Kidney epithelial cell (primary cell): ENCODE results near the gene PPP1R12B. TPM values are rescaled to one million over a fixed set of nuclear protein-coding genes. Genes with fewer than 3 reads are reported as not detected.
"Not testable (repeated sequence)": the region's sequence is repeated elsewhere in the genome, so short reads cannot be mapped to it uniquely, and the experiment has no call there.

ENCODE experiments used
- DNase-seq: peaks from one replicate; pipeline ENCODE4 v3.0.0-alpha.2; 2010; ENCODE audit warnings: low read depth
- H3K27me3 ChIP-seq: 2 replicates; pipeline ENCODE4 v1.6.0; 2011; ENCODE audit warnings: low read length; ENCODE audit not compliant: control insufficient read depth, insufficient read depth
- H3K36me3 ChIP-seq: 2 replicates; pipeline ENCODE4 v1.5.1; 2011; ENCODE audit warnings: low read length; ENCODE audit not compliant: control insufficient read depth, insufficient read depth
- H3K4me3 ChIP-seq: 2 replicates; pipeline ENCODE4 v1.5.1; 2011; ENCODE audit warnings: low read depth, mild to moderate bottlenecking, control low read depth, low read length
- CTCF ChIP-seq: IDR thresholded peaks from 2 replicates; pipeline ENCODE4 v1.5.1; 2011; ENCODE audit warnings: mild to moderate bottlenecking, moderate library complexity, low read length, control low read depth, inconsistent platforms; ENCODE audit not compliant: insufficient read depth, poor library complexity, severe bottlenecking
- total RNA-seq: library from RNA; depleted of rRNA; stranded (reverse); fragments of >200 nt; gene quantifications from 2 replicates; pipeline ENCODE4 v1.2.3, GENCODE V29; 2015

The PPP1R12B gene
- total RNA-seq, 1 donor from 2014 or later, result 6.8 TPM

- H3K36me3 ChIP-seq, result no peaks in the 10 kb centered on the region
- H3K27me3 ChIP-seq, result no peaks in the 10 kb centered on the region
- no peak overlapping the region for H3K4me3 ChIP-seq
- no peak for TF ChIP-seq CTCF
- no peak for DNase-seq
Measured at GRCh38 chr1:202540014-202540413, 191.5 kb downstream of the PPP1R12B start.

GRCh38 chr1:202540448-202540847 lies 191.9 kb downstream of the PPP1R12B start:
- Histone ChIP-seq H3K27me3 (no peaks in the 10 kb centered on the region), H3K4me3 (no peak overlapping the region), H3K36me3 (no peaks in the 10 kb centered on the region)
- TF ChIP-seq CTCF, result no peak
- no peak for DNase-seq

GRCh38 chr1:202540858-202541257 lies 192.4 kb downstream of the PPP1R12B start:
- not testable (repeated sequence) for H3K4me3 ChIP-seq, DNase-seq, H3K36me3 ChIP-seq, H3K27me3 ChIP-seq

GRCh38 chr1:202542415-202542814 lies 193.9 kb downstream of the PPP1R12B start:
- DNase-seq, H3K36me3 ChIP-seq, H3K27me3 ChIP-seq, H3K4me3 ChIP-seq: not testable (repeated sequence)

- DNase-seq, H3K4me3 ChIP-seq, H3K36me3 ChIP-seq, H3K27me3 ChIP-seq: not testable (repeated sequence)
Measured at GRCh38 chr1:202543537-202543936, 195.0 kb downstream of the PPP1R12B start.

GRCh38 chr1:202544766-202545449 lies 196.4 kb downstream of the PPP1R12B start:
- H3K27me3 ChIP-seq, H3K4me3 ChIP-seq, DNase-seq, H3K36me3 ChIP-seq: not testable (repeated sequence)

GRCh38 chr1:202545647-202546303 lies 197.3 kb downstream of the PPP1R12B start:
- DNase-seq, H3K4me3 ChIP-seq, H3K36me3 ChIP-seq, H3K27me3 ChIP-seq: not testable (repeated sequence)

GRCh38 chr1:202546377-202546776 lies 197.9 kb downstream of the PPP1R12B start:
- not testable (repeated sequence) for H3K4me3 ChIP-seq, DNase-seq, H3K36me3 ChIP-seq, H3K27me3 ChIP-seq

GRCh38 chr1:202546796-202547195 lies 198.3 kb downstream of the PPP1R12B start:
- not testable (repeated sequence) for H3K27me3 ChIP-seq, H3K36me3 ChIP-seq, DNase-seq

More at GRCh38 chr1:202546796-202547195, 198.3 kb downstream of the PPP1R12B start:
- H3K4me3 ChIP-seq, result not testable (repeated sequence)
